Left forelimb (tissue), 1 donor: ENCODE results near the gene SDR42E2.
"Not testable (repeated sequence)": the region's sequence is repeated elsewhere in the genome, so short reads cannot be mapped to it uniquely, and the experiment has no call there.

Source experiments
- DNase-seq: peaks from one replicate; pipeline ENCODE4 v3.0.0-alpha.2; 2018; ENCODE audit warnings: low spot score

Gene SDR42E2

DNA sequence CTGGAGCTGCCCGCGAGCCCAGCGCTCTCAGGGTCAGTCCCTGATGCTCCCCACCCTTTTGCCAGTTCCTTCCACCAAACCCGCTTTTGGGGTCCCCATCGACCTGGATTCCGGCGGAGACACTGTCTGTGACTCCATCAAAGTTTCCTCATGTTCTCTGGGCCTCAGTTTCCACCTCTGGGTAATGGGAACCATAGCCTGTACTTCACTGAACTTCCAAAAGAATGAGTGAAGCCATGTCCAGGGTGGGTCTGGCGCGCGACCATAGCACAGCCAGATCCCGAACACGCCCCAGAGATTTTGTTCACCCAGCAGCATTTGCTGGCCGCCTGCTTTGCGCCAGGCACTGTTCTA, 327 bp downstream of the SDR42E2 start:
- DNase-seq, result no peak

DNA sequence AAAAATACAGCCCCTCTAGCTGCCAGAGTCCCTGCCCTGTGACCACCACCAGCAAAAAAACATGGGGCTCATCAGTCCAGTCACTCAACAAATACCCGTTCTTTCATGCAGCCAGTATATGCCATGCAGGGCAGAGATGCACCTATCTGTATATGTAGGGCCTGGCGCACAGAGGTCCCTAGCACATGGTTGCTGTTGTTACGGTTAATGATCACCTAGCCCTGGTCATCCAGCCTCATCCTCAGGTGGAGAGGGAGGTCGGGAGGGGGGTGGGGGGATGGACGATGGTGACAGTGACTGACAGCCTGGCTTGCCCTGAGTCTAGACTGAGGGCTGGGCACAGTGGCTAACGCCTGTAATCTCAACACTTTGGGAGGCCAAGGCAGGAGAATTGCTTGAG, 1.5 kb downstream of the SDR42E2 start:
- no peak for DNase-seq

DNA sequence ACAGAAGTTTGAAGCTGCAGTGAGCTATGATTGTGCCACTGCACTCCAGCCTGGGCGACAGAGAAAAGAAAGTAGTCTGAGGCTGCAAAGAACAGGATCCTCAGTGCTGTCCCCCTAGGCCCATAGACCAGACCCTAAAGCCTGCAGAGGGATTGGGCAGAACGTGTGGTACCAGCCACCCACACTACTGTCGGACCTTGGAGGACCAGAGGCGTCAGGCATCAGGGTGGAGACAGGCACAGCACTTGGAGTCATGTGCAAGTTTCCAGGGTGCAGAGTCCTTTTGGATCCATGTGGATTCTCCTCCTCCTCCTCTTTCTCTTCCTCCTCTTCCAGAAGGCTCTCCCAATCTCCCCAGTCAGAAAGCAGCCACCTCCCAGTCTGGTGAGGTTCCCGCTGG, 2.2 kb downstream of the SDR42E2 start:
- DNase-seq, result no peak

DNA sequence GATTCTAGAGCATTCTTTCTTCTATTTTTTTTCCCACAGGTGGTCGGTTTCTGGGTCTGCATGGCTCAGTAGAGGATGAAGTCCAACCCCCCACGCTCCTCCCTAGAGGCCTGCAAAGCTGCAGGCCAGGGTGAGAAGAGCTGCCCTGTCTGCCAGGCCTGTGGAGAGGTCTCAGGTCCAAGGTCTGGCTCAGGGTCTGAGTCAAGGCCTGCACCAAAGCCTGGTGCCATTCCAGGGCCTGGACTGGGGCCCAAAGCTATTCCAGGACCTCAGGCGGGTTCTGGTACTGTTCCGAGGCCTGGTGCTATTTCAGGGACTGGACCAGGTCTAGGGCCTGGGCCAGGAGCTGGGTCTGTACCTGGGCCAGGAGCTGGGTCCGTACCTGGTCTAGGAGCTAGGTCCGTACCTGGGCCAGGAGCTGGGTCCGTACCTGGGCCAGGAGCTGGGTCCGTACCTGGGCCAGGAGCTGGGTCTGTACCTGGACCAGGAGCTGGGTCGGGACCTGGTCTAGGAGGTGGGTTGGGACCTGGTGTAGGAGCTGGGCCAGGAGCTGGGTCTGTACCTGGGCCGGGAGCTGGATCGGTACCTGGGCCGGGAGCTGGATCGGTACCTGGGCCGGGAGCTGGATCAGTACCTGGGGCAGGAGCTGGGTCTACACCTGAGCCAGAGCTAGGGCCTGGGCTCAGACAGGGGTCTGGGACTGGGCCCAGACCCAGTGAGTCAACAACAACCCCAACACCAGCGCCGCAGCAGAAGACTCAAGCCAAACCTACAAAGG, 3.4 kb downstream of the SDR42E2 start:
- DNase-seq, result no peak

DNA sequence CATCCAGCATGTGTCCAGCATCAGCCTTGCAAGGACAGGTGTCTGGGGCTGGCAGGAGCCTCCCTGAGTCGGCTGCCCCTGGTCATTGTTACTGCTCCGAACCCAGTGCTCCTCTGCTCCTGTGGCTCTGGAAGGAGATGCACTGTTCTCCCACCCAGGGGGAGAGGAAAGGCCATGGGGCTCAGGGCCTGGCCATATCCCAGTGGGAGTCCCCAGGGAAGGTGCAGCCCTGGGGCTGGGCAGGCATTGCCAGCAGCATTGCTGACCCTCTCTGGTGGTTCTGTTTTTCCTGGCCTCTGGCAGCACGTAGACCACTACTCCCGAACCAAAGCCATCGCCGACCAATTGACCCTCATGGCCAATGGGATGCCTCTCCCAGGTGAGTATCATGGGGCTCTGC, 9.6 kb downstream of the SDR42E2 start:
- DNase-seq, result no peak

DNA sequence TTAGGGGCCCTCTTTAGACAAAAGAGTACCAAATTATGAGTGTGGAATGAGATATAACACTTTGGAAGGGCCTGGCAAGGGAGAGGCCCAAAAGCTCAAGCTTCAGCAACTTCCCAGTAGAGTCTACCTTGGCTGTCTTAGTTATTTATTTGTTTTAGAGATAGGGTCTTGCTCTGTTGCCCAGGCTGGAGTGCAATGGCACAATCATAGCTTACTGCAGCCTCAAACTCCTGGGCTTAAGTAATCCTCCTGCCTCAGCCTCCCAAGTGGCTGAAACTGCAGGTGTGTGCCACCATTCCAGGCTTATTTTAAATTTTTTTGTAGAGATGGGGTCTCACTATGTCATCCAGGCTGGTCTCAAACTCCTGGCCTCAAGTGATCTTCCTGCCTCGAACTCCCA, 10.3 kb downstream of the SDR42E2 start:
- not testable (repeated sequence) for DNase-seq

- DNase-seq, result no peak
Observed at GRCh38 chr16:22174642-22175041, 12.3 kb downstream of the SDR42E2 start.

DNA sequence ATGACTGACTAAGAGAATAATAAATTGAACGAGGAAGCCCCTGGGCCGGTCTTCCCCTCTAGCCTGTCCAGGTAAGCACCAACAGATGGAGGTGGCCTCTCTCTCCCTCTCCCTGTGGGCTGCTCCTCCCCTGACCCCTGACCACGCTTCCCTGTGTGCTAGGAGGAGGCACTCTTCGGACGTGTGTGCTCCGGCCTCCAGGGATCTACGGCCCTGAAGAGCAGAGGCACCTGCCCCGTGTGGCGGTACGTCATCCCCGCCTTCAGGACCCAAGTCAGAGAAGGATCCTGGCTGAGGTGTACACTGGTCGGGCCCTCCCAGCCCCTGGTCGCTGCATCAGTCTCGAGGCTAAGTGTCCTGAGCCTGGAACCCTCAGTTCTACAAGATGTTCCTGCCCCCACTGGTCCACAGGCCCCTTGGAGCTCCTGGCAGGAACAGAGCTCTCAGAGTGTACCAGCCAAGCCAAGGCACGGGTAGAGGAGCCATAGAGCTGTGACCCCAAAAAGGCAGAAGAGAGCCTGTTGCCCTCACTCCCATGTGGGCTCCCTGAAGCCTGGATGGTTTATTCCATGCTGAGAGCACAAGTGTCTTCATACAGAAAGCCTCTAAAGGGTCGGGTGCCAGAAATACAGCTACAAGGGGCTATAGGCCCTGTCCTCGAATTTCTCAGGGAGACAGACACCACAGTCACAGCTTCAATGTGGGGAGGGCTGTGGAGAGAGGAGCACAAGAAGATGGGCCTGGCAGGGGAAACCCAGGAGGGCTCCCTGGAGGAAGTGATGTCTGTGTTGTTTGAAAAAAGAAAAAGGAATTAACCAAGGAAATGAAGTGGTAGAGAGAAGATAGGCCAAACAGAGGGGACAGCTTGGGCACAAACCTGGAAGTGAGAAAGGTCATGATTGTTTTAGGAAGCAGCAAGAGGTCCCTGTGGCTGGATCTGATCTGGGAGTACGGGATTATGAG, 15.9 kb downstream of the SDR42E2 start:
- no peak for DNase-seq

- DNase-seq, result no peak
Observed at GRCh38 chr16:22181426-22181825, 19.1 kb downstream of the SDR42E2 start.

- DNase-seq, result no peak
Observed at GRCh38 chr16:22181843-22182242, 19.5 kb downstream of the SDR42E2 start.

DNA sequence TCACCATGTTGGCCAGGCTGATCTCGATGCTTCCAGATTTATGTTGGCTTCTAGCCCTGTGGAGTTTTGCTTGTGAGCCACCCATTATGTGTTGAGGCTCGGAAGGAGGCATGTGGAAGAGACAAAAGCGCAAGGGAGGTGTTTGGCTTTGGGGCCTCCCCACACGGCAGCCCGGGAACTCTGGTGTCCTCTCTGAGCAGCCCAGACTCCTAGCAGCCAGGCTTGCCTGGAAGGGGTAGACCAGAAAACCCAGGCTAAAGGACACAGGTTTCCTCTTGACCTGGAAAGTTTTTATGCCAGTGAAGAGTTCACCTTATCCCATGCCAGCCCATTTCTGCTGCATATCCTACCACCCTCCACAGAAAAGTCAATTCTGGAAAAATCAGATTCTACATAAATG, 21.0 kb downstream of the SDR42E2 start:
- DNase-seq, result no peak

DNA sequence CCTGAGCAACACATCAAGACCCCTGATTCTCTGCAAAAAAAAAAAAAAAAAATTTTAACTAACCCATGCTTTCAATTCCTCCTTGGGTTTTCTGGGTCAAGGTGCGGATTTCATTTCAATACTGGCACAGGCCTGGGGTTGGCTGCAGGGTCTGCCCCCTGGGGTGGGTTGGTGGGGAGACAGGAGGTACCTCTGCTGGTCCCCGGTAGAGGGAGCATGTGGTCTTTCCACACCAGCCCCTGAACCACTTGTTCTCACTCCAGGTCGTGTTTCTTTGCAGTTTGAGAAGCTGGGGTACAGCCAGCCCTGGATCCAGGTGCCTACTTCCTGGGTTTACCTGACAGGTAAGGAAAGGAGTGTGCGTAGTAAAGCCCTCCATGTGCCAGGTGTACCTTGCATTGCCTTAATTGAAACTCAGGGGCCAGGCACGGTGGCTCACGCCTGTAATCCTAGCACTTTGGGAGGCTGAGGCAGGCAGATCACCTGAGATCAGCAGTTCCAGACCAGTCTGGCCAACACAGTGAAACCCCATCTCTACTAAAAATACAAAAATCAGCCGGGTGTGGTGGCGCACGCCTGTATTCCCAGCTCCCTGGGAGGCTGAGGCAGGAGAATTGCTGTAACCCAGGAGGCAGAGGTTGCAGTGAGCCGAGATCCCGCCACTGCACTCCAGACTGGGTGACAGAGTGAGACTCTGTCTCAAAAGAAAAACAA, 21.8 kb downstream of the SDR42E2 start:
- no peak for DNase-seq

DNA sequence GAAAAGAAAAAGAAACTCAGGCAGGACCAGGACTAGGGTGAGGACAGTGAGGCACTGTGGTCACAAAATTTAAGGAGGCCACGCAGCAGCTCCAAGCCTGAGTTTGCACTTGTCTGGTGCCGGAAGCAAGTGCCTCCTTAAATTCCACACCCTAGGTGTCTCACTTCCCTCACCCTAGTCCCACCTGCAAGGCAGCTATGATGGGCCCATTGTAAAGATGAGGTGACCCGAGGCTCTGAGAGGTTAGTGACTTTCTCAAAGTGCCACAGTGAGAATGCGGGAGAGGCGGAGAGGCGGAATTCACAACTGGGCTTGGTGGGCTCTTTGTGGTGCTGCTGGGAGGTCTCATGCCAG, 22.3 kb downstream of the SDR42E2 start:
- DNase-seq, result no peak

- no peak for DNase-seq
Observed at GRCh38 chr16:22186517-22186916, 24.2 kb downstream of the SDR42E2 start.

GRCh38 chr16:22188267-22188594, 25.9 kb downstream of the SDR42E2 start:
- DNase-seq, result no peak

GRCh38 chr16:22188595-22189442, 26.5 kb downstream of the SDR42E2 start:
- no peak for DNase-seq

- peak; percentile 73 for DNase-seq
Observed at GRCh38 chr16:22189473-22190080, 27.3 kb downstream of the SDR42E2 start.

- DNase-seq, result no peak
Observed at GRCh38 chr16:22190081-22190775, 27.9 kb downstream of the SDR42E2 start.

DNA sequence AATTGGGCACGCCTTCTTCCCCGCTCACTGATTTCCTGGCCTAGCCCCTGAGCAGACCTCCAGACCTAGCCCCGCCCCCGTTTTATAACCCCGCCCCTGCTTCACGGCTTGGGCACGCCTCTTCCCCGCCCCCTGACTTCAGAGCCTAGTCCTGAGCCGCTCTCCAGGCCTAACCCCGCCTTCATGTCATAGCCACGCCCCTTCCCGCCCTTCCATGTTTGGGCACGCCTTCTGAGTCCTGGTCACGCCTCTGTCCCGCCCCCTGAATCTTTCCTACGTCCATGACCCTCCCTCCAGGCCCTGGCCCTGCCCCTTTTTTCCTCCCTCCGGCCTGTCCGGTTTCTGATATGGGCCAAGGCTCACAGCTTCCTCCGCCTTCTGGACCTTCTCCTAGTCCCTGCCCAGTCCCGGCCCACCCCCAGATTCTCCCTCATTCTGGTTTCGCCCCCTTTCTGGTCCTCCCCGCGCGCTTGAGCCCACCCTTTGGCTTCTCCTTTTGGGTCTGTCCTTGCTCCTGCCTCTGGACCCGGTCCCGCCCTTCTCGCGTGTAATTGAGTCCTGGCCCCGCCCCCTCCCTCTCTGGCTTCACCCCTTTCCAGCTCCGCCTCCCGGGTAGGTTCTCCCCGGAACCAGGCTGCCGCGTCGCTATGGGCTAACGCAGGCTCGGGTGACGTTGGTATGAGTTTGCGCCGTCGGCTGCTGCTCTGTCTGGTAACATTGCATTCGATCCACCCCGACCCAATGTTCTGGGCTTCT, 28.6 kb downstream of the SDR42E2 start:
- DNase-seq, result peak; percentile 100
